UCSD-AML1 (cell line): ENCODE data around the gene FN3KRP.
"Not testable (repeated sequence)": the region's sequence is repeated elsewhere in the genome, so short reads cannot be mapped to it uniquely, and the experiment has no call there.

Source experiments
- DNase-seq: peaks from one replicate; lab custom pipeline; 2025; ENCODE audit not compliant: unreplicated experiment; lab: John Stamatoyannopoulos, UW

FN3KRP gene

DNA sequence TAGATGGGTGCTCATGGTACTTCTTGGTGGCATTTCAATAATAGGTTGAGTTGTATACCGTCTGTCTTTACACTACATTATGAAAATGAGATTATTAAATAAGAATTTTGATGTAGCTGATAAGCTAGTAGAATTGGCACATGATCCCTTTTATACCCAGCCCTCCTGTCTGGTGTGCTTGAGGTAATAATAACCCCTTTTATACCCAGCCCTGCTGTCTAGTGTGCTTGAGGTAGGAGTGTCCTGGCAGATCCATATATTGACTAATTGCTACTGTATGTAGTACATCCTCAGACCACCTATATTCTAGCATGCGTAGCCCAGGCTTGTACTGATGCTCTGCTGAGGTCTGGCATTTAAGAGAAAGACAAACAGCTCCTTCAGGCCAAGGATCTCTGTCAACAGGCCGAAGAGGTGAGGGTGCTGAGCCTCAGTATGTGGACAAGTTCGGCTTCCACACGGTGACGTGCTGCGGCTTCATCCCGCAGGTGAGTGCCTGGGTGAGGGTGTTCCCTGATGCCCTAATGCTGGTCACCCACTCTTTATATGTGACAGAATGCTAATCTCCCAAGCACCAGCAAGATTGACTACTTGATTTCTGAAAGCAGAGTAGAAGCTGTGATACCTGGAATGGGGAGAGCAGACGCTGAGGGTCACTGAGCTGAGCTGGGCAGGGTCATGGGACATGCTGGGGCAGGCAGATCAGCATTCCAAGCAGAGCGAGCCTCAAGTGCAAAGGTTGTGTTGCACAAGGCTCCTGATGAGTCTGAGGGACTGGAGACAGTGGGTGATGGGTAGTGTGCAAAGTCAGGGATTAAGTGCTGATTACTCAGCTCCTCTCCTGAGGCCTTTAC is 24.6 kb downstream of the FN3KRP start:
- no peak for DNase-seq

DNA sequence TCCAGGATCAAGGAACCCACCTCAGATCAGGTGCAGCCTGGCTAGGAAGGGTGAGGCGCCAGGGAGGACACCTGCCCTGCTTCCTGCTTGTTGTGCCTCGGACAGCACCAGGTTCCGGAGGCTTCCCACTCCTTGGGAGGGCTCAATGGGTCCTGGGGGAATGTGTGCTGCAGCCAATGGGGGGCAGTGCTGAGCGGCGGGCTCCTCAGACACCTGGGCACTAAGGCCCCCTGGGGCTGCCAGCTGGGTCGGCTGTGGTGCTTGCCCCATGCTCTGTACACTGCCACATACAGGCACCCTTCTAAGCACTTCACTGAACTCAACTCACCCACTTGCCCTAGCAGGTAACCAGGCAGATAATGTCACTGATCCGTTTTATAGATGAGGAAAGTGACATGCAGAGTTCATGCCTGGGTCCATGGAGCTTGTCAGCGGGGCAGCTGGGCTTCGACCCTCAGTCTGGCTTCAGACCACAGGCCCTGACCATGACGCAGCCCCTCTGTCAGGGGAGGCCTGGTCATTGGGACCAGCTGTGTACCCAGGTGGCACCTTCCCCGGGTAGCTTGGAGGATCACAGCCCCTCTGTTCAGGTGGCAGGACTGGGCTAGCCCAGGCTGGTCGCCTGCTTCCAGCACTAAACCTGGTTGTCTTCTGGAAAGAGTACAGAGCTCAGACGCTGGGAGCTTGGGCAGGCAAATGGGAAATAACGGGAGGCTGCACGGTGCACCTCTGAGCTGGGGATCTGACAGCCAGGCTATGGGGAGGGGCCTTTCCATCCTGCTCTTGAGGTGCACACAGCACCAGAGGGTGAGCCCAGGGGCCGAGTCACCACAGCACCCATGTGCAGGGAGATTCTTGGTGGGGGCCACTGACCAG is 27.1 kb downstream of the FN3KRP start:
- DNase-seq = no peak

DNA sequence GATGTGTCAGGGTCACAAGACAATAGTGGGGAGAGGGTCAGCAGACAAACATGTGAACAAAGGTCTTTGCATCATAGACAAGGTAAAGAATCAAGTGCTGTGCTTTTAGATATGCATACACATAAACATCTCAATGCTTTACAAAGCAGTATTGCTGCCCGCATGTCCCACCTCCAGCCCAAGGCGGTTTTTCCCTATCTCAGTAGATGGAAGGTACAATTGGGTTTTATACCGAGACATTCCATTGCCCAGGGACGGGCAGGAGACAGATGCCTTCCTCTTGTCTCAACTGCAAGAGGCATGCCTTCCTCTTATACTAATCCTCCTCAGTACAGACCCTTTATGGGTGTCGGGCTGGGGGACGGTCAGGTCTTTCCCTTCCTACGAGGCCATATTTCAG is 28.2 kb downstream of the FN3KRP start:
- not testable (repeated sequence) for DNase-seq

DNA sequence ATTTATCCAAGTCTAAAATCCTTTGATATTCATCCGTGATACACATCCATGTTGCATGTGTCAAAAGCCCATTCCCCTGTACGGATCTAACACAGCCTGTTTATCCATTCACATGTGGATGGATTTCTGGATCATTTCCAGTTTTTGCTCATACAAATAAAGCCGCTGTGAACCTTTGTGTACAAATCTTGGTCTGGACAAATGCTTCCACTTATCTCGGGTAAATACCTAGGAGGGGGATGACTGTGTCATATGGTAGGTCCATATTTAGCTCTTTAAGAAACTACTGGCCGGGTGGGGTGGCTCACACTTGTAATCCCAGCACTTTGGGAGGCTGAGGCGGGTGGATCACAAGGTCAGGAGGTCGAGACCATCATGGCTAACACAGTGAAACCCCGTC is 29.0 kb downstream of the FN3KRP start:
- no peak for DNase-seq

DNA sequence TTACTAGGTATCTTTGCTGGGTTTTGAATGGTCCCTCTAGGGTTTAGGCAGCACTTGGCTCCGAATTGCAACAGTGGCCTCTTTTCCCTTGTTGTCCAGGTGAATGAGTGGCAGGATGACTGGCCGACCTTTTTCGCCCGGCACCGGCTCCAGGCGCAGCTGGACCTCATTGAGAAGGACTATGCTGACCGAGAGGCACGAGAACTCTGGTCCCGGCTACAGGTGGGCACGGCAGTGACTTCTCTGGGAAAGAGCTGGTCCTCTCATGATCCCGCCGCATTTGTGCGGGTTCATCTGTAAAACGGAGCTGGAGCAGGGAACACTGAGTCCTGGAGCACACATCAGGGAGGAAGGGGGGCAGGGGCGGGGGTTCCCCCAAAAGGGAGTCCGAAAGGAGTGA is 32.2 kb downstream of the FN3KRP start:
- no peak for DNase-seq

DNA sequence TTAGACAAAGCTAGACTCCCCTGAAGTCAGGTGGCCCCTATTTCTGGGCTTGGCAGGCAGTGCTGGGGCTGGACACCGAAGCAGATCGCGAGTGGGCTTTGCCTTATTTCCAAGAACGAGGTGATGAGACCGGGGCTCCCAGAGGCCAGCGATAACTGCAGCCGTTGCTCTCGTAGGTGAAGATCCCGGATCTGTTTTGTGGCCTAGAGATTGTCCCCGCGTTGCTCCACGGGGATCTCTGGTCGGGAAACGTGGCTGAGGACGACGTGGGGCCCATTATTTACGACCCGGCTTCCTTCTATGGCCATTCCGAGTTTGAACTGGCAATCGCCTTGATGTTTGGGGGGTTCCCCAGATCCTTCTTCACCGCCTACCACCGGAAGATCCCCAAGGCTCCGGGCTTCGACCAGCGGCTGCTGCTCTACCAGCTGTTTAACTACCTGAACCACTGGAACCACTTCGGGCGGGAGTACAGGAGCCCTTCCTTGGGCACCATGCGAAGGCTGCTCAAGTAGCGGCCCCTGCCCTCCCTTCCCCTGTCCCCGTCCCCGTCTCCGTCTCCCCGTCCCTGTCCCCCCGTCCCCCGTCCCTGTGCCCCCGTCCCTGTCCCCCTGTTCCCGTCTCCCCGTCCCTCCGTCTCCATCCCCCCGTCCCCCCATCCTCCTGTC is 33.9 kb downstream of the FN3KRP start:
- DNase-seq = no peak

DNA sequence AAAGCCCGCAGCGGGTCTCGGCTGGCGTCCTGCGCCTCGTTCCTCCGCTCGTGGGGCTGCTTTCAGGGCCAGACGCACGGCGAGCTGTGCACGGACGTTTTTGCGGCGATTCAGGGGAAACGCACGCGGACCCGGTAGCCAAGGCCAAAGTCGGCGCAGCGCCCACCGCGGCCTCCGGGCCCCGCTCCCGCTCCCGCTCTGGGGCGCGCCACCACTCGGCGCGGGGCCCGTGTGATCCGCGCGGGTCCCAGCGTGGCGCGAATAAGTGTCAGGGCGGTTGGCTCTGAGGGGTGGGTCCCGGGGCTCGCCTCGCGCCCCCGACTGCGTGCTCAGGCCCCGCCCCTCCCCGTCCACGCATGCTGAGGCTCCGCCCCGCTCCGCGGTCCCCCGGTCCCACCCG is 34.7 kb downstream of the FN3KRP start:
- no peak for DNase-seq

DNA sequence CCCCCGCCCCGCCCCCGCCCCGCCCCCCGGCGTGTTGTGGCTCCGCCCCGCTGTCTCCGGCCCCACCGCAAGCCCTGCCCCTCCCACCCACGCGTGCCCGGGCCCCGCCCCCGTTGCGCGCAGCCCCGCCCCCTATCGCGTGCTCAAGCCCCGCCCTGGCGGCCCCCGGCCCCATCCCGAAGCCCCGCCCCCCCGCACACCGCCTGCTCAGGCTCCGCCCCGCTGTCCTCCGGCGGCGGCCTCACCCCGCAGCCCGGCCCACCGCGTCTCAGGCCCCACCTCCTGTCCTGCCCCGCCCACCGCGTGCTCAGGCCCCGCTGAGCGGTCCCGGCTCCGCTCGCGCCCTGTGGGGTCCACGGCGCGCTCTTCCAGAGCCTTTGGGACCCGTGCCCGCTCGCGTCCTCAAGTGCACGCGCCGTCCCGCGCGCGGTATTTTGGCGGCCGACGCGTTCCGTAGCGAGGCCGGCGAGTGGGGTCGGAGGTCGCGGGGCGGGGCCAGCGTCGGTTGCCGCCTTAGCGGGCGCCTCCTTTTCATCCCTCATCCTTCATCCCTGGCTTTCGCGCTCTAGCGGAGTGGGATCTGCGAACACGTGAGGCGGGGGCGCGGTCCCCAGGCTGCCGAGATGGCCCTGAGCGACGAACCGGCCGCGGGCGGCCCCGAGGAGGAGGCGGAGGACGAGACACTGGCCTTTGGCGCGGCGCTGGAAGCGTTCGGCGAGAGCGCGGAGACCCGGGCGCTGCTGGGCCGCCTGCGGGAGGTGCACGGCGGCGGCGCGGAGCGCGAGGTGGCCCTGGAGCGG is 35.3 kb downstream of the FN3KRP start, which contains the start of gene TBCD:
TSS of gene TBCD (plus strand) at position 495 of the 800 bp plus-strand sequence. CDS start at position 624, 129 bp downstream.
- peak; percentile 95 for DNase-seq

DNA sequence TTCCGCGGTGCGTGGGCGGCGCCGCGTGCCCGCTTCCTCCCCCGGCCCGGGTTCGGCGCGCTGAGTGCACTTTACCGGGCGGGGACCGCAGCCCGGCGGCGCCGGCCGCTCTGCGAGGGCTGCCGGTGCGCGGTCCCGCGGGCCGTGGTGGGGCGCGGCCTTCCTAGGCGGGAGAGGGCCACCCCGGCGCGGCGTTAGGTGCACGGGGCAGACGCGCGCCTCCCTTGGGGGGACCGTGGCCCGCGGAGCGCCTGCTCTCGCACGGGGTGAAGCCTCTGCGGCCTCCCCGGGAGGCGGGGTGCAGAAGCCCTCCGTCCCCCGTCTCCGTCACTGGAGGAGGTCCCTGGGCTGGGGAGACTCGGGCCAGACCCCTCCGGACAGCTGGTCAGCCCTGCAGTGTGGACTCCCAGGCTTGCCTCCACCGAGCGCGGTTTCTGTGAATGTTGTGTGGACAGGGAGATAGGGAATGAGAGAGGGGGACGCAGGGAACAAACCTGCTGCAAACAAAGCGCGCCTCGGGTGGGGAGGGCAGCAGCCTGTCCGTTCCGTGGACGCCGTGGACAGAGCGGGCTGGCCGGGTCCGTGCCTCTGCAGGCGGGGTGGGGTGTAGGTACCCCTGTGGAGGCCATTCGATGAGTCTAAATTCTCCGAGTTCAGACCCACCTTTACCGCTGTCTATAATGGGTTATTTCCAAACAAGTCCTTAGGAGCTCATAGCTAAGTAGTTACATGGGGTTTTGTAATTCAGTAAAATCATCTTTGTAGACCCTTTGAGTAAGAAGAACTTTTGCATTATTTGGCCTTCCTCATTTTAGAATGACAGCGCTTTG is 36.1 kb downstream of the FN3KRP start:
- DNase-seq = no peak

DNA sequence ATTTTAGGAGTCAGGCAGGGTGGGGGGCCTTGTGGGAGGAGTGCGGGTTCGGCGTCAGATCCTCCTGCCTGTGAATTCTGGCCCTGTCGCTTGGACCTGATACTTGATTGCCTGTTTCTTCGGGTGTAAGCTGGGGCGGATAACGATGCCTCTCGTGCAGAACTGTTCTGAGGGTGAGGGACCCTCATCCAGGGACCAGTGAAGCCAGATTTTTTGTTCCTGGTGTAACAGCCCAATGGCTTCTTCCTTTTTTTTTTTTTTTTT is 36.6 kb downstream of the FN3KRP start:
- no peak for DNase-seq

DNA sequence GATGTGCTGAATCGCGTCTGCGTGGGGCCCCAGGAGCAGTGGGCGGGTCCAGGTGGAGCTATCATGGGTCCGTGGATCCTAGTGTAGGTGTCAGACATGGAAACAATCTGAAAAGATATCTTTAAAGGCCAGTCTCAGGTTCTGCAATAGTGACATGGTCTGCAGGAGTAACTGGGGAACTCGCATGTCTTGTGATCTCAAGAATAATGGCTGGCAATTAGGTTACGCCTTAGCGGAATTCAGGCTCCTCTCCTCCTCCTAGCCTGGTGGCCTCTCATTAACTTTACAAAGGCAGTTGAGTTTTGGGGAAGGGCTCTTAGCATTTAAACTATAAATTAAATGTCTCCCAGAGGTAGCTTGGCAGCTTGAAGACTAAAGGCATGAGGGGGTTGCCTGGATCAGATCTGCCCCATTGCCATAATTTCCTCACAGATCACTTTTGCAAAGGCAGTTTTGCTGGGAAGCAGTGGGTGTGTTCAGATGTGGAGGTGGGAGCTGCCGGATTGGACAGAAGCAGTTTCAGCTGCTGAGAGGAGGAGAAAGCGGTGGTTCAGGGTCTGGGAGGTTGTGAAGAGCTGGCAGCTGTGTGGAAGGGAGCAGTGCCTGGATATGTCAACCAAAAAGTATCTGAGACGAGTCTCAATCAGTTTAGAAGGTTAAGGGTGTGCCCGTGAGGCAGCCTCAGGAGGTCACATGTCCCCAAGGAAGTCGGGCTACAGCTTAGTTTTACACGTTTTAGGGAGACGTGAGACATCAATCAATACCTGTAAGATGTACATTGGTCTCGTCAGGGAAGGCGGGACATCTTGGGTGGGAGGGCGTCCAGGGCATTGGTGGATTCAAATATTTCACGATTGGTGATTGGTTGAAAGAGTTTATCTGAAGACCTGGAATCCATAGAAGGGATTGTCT is 38.0 kb downstream of the FN3KRP start:
- DNase-seq = no peak

DNA sequence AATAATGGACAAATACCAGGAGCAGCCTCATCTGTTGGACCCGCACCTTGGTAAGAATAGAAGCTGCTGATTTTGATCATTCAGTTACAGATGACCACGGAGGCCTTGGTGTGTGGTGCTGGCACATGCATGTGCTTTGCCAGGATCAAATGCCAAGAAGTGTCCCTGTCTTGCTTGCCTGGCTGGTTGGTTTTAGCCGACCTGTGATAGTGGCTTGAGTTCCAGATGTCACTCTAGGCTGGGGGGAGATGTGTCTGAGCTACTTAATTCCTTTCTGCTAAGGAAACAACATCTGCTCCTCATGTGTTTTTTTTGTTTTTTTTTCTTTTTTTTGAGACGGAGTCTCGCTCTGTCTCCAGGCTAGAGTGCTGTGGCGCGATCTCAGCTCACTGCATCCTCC is 39.7 kb downstream of the FN3KRP start:
- no peak for DNase-seq

DNA sequence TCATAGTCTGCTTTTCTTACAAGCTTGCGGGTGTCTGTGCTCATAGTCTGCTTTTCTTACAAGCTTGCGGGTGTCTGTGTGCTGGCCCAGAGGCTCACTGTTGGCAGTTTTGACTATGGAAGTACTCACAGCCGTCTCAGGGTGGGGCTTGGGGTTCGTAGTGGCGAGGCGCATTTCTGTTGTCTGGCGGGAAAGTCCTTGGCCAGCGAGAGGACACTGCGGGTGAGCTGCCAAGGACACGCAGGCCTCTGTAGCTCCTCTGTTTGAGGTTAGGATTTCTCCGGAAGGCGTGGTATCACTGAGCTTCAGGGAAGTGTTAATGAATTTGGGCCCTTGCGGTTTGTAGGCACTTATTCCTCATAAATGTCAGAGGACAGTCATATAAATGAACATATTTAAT is 48.9 kb downstream of the FN3KRP start:
- no peak for DNase-seq

DNA sequence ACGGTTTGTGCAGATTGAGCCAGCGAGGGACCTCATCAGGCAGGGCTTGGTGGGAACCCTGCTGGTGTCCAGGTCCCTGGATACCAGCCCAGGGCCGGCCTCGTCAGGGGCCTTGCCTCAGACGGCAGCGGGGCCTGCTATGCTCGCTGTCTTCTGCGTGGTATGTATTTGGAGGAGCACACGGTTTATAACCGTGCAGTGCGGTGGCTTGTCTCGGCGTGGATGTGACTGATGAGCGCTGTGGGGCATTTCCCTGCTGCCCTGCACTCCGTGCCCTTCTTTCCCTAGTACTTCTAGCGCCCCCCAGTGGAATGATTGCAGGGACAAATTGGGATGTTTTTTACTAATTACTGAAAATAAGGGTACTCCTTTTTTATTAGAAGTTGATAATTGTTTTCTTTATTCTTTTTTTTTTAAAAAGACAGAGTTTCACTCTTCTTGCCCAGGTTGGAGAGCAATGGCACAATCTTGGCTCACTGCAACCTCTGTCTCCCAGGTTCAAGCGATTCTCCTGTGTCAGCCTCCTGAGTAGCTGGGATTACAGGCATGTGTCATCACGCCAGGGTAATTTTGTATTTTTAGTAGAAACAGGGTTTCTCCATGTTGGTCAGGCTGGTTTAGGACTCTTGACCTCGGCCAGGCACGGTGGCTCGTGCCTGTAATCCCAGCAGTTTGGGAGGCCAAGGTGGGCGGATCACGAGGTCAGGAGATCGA is 50.7 kb downstream of the FN3KRP start:
- peak; percentile 40 for DNase-seq

DNA sequence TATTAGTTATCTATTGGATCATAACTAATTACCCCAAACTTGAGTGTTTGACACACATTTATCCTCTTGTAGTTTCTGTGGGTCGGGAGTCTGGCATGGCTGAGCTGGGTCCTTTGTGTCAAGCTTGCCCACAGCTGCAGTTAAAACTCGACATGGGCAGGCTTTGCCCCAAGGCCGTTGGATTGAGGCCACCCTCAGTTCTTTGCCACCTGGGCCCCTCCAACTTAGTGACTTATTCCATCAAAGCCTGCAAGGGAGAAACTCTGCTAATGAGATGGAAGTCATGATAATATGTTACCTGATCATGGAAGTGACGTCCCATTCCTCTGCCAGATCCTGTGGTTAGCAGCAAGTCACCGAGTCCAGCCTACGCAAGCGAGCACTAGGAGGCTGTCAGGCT is 52.5 kb downstream of the FN3KRP start:
- DNase-seq = no peak

DNA sequence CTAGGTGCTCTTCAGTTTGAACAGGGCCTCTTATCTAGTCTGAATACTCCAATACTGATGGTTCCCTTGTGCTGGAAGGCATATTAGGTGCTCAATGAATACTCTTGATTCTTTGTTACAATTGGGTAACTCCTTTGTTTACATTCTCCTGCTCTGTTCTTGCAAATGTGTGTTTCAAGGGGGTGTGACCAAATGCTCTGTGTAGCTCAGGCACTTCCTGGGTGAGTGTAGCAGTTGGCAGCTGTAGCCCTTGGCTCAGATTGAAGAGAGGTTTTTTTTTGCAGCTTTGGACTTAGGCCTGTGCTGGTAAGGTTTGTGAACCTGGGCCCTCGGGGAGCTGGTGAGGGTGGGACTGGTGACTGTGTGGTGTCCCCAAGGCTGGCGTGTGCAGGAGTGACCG is 55.5 kb downstream of the FN3KRP start:
- no peak for DNase-seq

DNA sequence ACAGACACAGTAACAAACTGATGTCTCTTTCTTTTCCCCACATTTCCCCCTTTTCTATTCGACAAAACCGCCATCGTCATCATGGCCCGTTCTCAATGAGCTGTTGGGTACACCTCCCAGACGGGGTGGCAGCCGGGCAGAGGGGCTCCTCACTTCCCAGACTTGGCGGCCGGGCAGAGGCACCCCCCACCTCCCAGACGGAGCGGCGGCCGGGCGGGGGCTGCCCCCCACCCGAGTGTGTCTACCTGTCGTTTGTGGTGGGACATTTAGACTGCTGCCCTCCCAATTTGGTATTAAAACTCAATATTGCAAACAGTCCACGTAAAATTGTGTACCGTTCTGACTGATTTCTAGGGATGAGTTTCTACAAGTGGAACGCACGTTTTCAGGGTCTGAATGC is 58.0 kb downstream of the FN3KRP start:
- not testable (repeated sequence) for DNase-seq
